Stimulated activated CD8-positive, alpha-beta memory T cell treated with anti-CD3 and anti-CD28 coated beads, Interleukin-4, amount 100 ng/mL, for 1 hour (primary cell): ENCODE data around the gene PRKX.
"Not testable (repeated sequence)": the region's sequence is repeated elsewhere in the genome, so short reads cannot be mapped to it uniquely, and the experiment has no call there.

Experiments
- DNase-seq, 2 donors: peaks; one replicate each; pipeline ENCODE4 v3.0.0-alpha.2; 2020; ENCODE audit warnings: low read depth in 2 of 2, low spot score in 1 of 2

Gene PRKX

GRCh38 chrX:3584415-3584996 is 128.9 kb downstream of the PRKX start:
- DNase-seq, result no peak

GRCh38 chrX:3582451-3582850 is 131.0 kb downstream of the PRKX start:
- DNase-seq, result no peak

GRCh38 chrX:3581609-3582108 is 131.8 kb downstream of the PRKX start:
- DNase-seq, result no peak

GRCh38 chrX:3577551-3577950 is 135.9 kb downstream of the PRKX start:
- DNase-seq, result no peak

GRCh38 chrX:3576886-3577501 is 136.5 kb downstream of the PRKX start:
- no peak for DNase-seq

DNA sequence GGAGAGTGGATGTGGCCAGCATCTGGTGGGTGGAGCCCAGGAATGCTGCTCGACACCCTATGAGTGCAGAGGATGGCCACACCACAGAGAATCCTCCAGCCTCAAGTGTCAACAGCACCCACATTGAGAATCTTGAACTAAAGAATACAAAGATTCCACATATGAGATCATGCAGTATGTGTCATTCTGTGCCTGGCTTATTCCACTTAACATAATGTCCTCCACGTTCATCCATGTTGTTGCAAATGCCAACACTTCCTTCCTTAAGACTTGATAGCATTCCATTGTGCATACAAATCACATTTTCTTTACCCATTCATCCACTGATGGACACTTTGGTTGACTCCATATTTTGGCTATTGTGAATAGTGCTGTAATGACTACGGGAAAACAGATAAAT is 145.8 kb downstream of the PRKX start:
- DNase-seq, result no peak

- no peak for DNase-seq
These were observed 150.0 kb downstream of the PRKX start for GRCh38 chrX:3563451-3563850.

GRCh38 chrX:3560010-3560409 is 153.4 kb downstream of the PRKX start:
- not testable (repeated sequence) for DNase-seq
